HepG2 (cell line): Measurements from ENCODE around the gene INHBC. TPM values are rescaled to one million over a fixed set of nuclear protein-coding genes. Genes with fewer than 3 reads are reported as not detected.
A peak's percentile ranks its signal among the peaks of the same experiment; 100 is the strongest.

Experiments used
- ATAC-seq: fragments of 200-7000 bp; cut with Tn5 transposase; 3 replicates; pipeline ENCODE4 v1.9.1; 2020; ENCODE audit warnings: mild to moderate bottlenecking, moderate library complexity
- BruUV-seq: library from RNA; stranded (reverse); fragments of 400-500 nt; replicated peaks from 2 replicates; lab custom pipeline; 2021; lab: Mats Ljungman, UMichigan
- CTCF ChIA-PET: fragments of 300-600 bp; formaldehyde crosslinking; extraction: SDS; loops from one replicate; lab custom pipeline; 2021; ENCODE audit warnings: low total read pairs, inconsistent platforms, low intra/inter-chr PET ratio; lab: Yijun Ruan, JAX
- POLR2A ChIA-PET: fragments of 350-600 bp; sonication (Branson Sonifier 250); formaldehyde crosslinking; loops from one replicate; lab custom pipeline; 2020; ENCODE audit warnings: antibody characterized with exemption, inconsistent platforms; lab: Yijun Ruan, JAX
- DNase-seq: peaks from one replicate; pipeline ENCODE4 v3.0.0-alpha.2; 2015; ENCODE audit warnings: low spot score
- FAIRE-seq: peaks from 3 replicates; lab custom pipeline; 2011; peaks lifted over from hg19 to GRCh38; lab: Jason Lieb, UNC
- H2AFZ ChIP-seq: one replicate; pipeline ENCODE4 v1.6.1; 2011; ENCODE audit warnings: low read length, inconsistent platforms
- H3K27ac ChIP-seq: fragments of 300-600 bp; 3 replicates; pipeline ENCODE4 v1.8.0; 2011; ENCODE audit warnings: mixed run types, mild to moderate bottlenecking, mixed read lengths, low read length, inconsistent platforms; ENCODE audit not compliant: insufficient read depth; ENCODE audit errors: extremely low read length
- H3K27me3 ChIP-seq, 2 experiments: fragments of 200-600 bp in 1 of 2; 2 replicates in 1 of 2; 3 replicates in 1 of 2; pipeline versions ENCODE4 v1.6.0 to v1.8.0; 2011; ENCODE audit warnings: low read length in 2 of 2, mild to moderate bottlenecking in 2 of 2, moderate library complexity in 2 of 2, inconsistent platforms in 1 of 2; ENCODE audit not compliant: insufficient read depth in 2 of 2, control insufficient read depth in 1 of 2
- H3K36me3 ChIP-seq, 2 experiments: fragments of 200-600 bp in 1 of 2; replicated peaks in 1 of 2; 2 replicates in 1 of 2; 3 replicates in 1 of 2; pipeline versions ENCODE4 v1.5.1 to v1.8.0; 2011; ENCODE audit warnings: low read length in 2 of 2, inconsistent platforms in 1 of 2; ENCODE audit not compliant: insufficient read depth in 2 of 2, control insufficient read depth in 1 of 2
- H3K4me1 ChIP-seq: 2 replicates; pipeline ENCODE4 v1.5.1; 2012; ENCODE audit warnings: low read length, inconsistent platforms; ENCODE audit not compliant: insufficient read depth
- H3K4me2 ChIP-seq: 2 replicates; pipeline ENCODE4 v1.6.0; 2011; ENCODE audit warnings: low read depth, low read length, inconsistent platforms
- H3K4me3 ChIP-seq, 3 experiments: fragments of 200-600 bp in 1 of 3; sonication (generic), shearing (Covaris generic) in 1 of 3; replicated peaks in 1 of 3; 2 replicates each; pipeline ENCODE4 v1.5.1; 2011 to 2016; ENCODE audit warnings: low read length in 3 of 3, inconsistent platforms in 2 of 3, low read depth in 2 of 3, mild to moderate bottlenecking in 2 of 3, control low read depth in 1 of 3, mixed read lengths in 1 of 3; ENCODE audit not compliant: insufficient read depth in 1 of 3
- H3K79me2 ChIP-seq: one replicate; pipeline ENCODE4 v1.6.1; 2011; ENCODE audit warnings: low read length, inconsistent platforms; ENCODE audit not compliant: insufficient read depth
- H3K9ac ChIP-seq: 2 replicates; pipeline ENCODE4 v1.6.0; 2011; ENCODE audit warnings: mild to moderate bottlenecking, low read depth, low read length, inconsistent platforms; ENCODE audit not compliant: insufficient read depth
- H3K9me3 ChIP-seq: 2 replicates; pipeline ENCODE4 v1.5.1; 2012; ENCODE audit warnings: mild to moderate bottlenecking, low read length
- H4K20me1 ChIP-seq: 2 replicates; pipeline ENCODE4 v1.6.0; 2011; ENCODE audit warnings: inconsistent platforms, mild to moderate bottlenecking, low read length, moderate library complexity; ENCODE audit not compliant: insufficient read depth
- BORCS8-MEF2B ChIP-seq: sonication (generic); formaldehyde crosslinking; IDR thresholded peaks from 2 replicates; pipeline ENCODE4 v1.8.0; 2022; ENCODE audit warnings: mild to moderate bottlenecking, missing genetic modification reagents
- ZBTB1 ChIP-seq: sonication (generic); formaldehyde crosslinking; IDR thresholded peaks from 2 replicates; pipeline ENCODE4 v1.4.0; 2020; ENCODE audit warnings: missing genetic modification reagents, borderline replicate concordance
- ZBTB8A ChIP-seq: sonication (generic); formaldehyde crosslinking; IDR thresholded peaks from 2 replicates; pipeline ENCODE4 v1.4.0; 2020; ENCODE audit warnings: mild to moderate bottlenecking, low read depth, missing genetic modification reagents, borderline replicate concordance
- ZFP41 ChIP-seq: sonication (generic); formaldehyde crosslinking; IDR thresholded peaks from 2 replicates; pipeline ENCODE4 v1.4.0; 2020; ENCODE audit warnings: mild to moderate bottlenecking, missing genetic modification reagents, borderline replicate concordance
- ZNF256 ChIP-seq: sonication (generic); formaldehyde crosslinking; conservative IDR thresholded peaks from 2 replicates; pipeline ENCODE4 v1.4.0; 2020; ENCODE audit warnings: missing genetic modification reagents
- ZNF460 ChIP-seq: sonication (generic); formaldehyde crosslinking; IDR thresholded peaks from 2 replicates; pipeline ENCODE4 v1.5.1; 2020; ENCODE audit warnings: missing genetic modification reagents, mild to moderate bottlenecking, borderline replicate concordance
- WGBS: methylation state at CpG from one replicate; pipeline ENCODE4 v1.1.6; 2017; ENCODE audit warnings: low lambda C conversion rate; 5-methylcytosine and 5-hydroxymethylcytosine counted together
- in situ Hi-C: cut with HindIII; loops from 2 replicates; pipeline ENCODE4 v1.10.0; 2017; ENCODE audit warnings: low pct_unique_long_range_greater_than_20kb; ENCODE audit not compliant: extremely low pct_ligation_motif_present
- intact Hi-C: fragments of 100-400 bp; cut with micrococcal nuclease; formaldehyde crosslinking; loops from one replicate; pipeline ENCODE4 v1.10.0; 2022; ENCODE audit not compliant: unreplicated experiment
- polyA plus RNA-seq, 8 experiments: library from polyadenylated mRNA; depleted of rRNA in 3 of 8; stranded (reverse) in 7 of 8; unstranded in 1 of 8; fragments of >200 nt; fragmentation: Illumina TruSeq in 4 of 8; extraction: Trizol in 4 of 8; gene quantifications; 2 replicates each; pipeline versions ENCODE4 v1.2.1 to v1.2.3, GENCODE V29; 2011 to 2016; ENCODE audit warnings: low read depth in 4 of 8, missing spikeins in 1 of 8, mixed read lengths in 1 of 8; ENCODE audit not compliant: insufficient read depth in 1 of 8
- total RNA-seq, 5 experiments: library from RNA; depleted of rRNA; stranded (reverse); fragments of >200 nt; fragmentation: Illumina TruSeq; extraction: Trizol; gene quantifications; 2 replicates each; pipeline ENCODE4 v1.2.3, GENCODE V29; 2016; ENCODE audit warnings: low read depth in 1 of 5
- TF ChIP-seq, protein P1 (sequence below): sonication (generic); formaldehyde crosslinking; IDR thresholded peaks from 2 replicates; pipeline ENCODE4 v1.8.0; 2022; ENCODE audit warnings: mild to moderate bottlenecking, missing genetic modification reagents

The INHBC gene
- total and polyA plus RNA-seq, 2 of the 13 experiments (the other 11 are each of a cell fraction or from before 2014, with no cell fraction given): 1.8 to 13.8 TPM

DNA sequence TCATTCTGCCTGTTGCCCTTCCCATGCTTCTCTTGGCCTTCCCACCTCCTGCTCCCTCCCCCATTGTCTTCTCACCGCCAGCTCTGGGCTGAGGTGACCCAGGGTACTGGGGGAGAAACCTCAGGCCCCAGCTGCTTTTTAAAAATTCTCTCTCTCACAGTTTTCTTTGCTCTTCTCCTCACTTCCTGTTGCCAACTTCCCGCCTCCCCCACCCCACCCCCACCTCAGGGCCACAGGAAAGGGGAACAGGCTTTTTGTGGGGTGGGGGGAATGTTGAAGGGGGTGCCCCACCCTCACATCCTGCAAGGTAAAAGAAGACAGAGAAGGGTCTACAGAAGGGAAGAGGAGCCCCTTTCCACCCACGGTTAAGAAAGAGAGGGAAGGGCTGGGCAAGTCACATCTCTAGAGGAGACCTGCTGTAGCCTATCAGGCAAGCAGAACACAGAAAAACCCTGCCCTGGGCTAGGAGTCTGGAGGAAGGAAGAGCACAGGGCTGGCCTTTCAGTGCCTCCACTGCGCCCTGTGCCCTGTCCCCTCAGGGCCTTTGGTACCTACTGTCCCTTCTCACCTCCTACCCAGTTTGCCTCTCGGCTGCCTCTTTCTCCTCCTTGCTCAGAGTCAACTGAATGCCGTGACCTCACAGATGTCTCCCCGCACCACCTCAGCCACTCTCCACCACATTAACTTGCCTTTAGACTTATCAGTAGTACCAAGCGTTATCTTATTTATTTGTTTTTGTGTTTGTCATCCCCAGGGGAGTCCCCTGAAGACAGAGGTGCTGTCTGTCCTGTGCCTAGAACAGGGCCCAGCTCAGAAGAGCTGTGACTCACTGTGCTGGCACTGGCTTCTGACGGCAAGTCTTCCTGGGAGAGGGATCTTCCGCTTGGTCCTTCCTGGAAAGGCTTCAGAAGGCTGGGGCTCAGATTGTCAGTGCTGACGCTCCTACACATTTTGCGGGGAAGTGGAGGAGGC is 43.4 kb downstream of the INHBC start (continued):
- TF ChIP-seq, protein P1, sequence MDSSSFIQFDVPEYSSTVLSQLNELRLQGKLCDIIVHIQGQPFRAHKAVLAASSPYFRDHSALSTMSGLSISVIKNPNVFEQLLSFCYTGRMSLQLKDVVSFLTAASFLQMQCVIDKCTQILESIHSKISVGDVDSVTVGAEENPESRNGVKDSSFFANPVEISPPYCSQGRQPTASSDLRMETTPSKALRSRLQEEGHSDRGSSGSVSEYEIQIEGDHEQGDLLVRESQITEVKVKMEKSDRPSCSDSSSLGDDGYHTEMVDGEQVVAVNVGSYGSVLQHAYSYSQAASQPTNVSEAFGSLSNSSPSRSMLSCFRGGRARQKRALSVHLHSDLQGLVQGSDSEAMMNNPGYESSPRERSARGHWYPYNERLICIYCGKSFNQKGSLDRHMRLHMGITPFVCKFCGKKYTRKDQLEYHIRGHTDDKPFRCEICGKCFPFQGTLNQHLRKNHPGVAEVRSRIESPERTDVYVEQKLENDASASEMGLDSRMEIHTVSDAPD (CRISPR knock-in tag): no peak
- TF ChIP-seq ZBTB1 (CRISPR knock-in tag): no peak
- TF ChIP-seq, all 625 proteins: peak for 6

DNA sequence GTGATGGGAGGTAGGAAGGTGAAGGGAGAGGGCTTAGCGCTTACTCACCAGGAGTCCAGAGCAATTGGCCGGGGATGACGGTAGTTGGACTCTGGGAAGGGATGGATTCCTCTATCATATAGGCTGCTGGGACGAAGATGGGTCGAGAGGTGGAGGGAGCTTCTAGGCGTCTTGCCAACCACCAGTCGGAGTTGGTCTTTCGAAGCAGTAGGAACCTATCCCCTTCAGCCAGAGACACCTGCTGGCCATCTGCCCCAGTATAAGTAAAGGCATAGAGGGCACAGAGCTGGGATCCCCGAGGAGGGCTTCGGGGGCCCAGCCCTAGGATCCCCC is 44.4 kb downstream of the INHBC start:
- in situ Hi-C loops: no loop called here
- Histone ChIP-seq H3K9me3 (no peaks in the 10 kb centered on the region), H3K4me1 (peaks cover 35% of the 10 kb centered on the region), H3K4me3 (no peak overlapping the region), H3K36me3 (no peaks in the 10 kb centered on the region), H3K9ac (no peak overlapping the region), H2AFZ (no peak overlapping the region), H3K79me2 (no peaks in the 10 kb centered on the region), H3K4me2 (no peak overlapping the region), H3K27me3 (peaks cover 8 to 62% of the 10 kb centered on the region in 2 experiments), H3K27ac (no peak overlapping the region), H4K20me1 (no peaks in the 10 kb centered on the region)
- TF ChIP-seq ZNF460 (CRISPR knock-in tag) (no peak), ZFP41 (no peak), ZNF256 (CRISPR knock-in tag) (no peak), BORCS8-MEF2B (no peak), ZBTB8A (CRISPR knock-in tag) (no peak)
- ChIA-PET POLR2A (no interaction called here), CTCF (no interaction called here)
- DNase-seq (no peak), ATAC-seq (peak; percentile 9; the same call in 2 of the 3 replicates), FAIRE-seq (no peak)
- no TSS peak for BruUV-seq
- intact Hi-C loops: no loop called here
- WGBS: 45% methylated on average over 10 of the region's 10 CpGs
